HG02885 (cell line): ENCODE measurements around the gene PTPRN2.

Source experiments
- ATAC-seq: cut with Tn5 transposase; IDR thresholded peaks from one replicate; pipeline ENCODE4 v1.9.1; 2021; ENCODE audit warnings: mild to moderate bottlenecking; ENCODE audit not compliant: unreplicated experiment, poor library complexity

Gene PTPRN2

DNA sequence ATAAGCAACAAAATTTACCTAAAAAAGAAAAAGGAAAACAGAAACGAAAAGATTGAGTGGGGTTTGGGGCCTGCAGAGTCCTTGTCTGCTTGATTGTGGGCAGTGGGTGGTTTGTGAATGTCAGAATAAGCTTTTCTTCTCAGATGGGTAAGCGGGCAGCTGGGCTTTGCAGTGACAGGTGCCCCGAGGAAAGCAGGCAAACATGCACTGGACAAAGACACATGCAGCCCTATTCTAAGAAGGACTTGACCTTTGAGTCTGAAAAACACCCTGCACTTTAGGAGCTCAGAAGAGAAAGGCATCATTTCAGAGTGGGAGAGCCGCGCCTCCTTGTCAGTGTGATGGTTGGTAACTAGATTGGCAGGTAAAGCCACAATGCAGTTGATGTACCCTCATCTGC, 562.7 kb downstream of the PTPRN2 start:
- no peak for ATAC-seq

DNA sequence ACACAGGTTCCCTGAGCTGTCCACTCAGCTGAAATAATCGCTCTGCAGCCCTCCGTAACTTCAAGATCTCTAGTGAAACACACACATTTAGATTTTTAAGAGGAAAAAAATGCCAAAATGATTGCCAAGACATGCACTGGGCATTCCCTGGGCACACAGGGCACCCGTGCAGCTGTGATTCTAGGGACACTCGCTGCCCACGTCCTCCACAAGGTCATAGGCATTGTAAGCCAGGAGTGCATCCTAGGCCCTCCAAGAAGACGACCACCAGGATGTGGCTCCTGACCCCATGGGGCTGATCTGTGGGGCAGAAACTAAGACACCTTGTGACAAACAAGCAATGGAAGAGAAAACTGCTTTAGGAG, 563.3 kb downstream of the PTPRN2 start:
- no peak for ATAC-seq

DNA sequence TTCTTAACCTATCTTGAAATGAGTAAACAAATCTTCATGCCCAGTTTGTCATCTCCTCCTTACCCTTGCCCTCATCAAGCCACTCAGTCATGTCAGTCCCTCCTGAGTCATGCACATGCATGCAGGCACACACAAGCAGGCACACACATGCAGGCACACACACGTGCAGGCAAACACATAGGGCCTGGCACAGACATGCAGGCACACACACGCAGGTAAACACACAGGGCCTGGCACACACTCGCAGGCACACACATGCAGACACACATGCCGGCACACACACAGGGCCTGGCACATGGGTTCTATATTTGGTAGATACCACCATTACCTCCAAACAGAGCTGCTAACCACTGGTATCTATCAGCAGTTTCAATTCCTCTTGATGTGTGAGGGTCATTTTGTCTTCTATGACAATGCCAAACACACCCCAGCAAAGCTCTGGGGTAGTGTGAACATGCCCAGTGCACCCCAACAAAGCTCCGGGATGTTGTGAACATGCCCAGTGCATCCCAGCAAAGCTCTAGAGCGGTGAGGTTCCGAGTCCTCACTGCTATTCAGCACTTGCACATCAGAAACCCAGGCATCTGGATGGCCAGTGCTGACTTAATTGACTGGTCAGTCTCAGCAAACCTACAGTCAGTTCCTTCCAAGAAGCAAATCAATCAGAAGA, 563.8 kb downstream of the PTPRN2 start:
- ATAC-seq: no peak

DNA sequence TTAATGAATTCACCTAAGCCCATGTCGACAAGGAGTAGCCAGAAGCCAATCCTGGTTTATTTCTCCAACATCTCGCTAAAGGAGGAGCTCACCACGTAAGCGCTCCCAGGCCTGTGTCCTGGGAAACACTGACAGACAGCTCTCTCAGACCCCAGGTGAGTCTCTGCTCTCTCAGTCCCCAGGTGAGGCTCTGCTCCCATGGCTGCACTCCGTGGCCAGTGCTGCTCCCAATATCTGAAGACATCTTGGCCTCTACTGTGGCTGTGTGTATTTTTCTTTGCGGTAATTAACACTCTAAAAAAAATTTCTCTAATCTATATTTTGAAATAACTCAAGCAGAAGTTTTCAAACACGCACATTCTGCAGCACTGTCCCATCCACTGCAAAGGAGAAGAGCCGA, 564.5 kb downstream of the PTPRN2 start:
- ATAC-seq: no peak

DNA sequence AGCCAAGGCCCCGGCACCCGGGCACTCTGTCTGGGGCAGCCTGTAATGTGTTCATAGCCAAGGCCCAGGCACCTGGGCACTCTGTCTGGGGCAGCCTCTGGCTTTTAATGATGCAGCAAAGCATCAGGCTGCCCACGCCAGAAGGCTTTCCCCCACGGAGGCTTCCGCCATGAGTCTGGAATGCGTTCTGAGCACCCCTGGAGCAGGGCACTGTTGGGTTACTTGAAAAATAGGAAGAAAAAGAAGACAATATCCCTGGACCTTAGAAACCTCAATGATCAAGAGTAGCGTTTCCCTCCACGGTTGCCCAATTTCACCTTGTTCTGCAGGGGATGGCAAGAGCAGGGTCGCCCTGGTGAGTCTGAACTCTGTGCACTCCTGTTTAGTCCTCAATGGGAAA, 565.0 kb downstream of the PTPRN2 start:
- ATAC-seq: no peak

DNA sequence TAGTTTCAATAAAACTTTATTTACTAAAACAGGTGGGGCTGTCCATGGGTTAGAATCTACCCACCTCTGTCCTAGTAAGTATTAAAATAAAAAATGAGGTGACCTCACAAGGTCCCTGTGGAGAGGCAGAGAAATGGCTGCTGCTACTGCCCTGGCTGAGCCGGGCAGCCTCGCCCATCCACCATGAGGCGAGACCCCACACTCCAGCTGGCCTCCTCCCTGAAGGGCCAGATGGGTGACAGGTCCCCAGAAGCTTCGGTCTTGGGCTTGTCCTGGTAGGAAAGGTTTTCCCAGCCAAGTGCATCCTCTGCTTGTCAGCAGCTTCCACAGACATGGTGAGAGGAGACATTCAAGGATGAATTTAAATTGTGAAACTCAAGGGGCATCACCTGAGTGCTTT, 565.8 kb downstream of the PTPRN2 start:
- no peak for ATAC-seq

DNA sequence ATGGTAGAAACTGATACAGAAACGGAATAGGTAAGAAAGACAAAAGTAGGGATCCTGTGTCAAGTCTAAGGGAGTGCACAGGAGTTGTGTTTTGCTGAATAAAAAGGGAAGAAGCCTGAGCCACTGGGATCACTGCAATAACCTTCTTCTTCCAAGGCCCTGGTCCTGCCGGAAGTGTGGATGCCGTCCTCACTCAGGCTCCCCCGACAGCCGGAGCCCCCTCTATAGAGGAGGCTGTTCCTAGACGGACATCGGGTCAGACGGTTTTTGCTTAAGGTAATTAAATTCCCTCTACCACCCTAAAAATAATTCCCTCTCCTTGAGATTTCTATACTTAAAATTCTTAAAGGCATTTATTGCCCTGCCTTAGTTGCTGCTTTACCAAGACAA, 566.9 kb downstream of the PTPRN2 start:
- no peak for ATAC-seq

DNA sequence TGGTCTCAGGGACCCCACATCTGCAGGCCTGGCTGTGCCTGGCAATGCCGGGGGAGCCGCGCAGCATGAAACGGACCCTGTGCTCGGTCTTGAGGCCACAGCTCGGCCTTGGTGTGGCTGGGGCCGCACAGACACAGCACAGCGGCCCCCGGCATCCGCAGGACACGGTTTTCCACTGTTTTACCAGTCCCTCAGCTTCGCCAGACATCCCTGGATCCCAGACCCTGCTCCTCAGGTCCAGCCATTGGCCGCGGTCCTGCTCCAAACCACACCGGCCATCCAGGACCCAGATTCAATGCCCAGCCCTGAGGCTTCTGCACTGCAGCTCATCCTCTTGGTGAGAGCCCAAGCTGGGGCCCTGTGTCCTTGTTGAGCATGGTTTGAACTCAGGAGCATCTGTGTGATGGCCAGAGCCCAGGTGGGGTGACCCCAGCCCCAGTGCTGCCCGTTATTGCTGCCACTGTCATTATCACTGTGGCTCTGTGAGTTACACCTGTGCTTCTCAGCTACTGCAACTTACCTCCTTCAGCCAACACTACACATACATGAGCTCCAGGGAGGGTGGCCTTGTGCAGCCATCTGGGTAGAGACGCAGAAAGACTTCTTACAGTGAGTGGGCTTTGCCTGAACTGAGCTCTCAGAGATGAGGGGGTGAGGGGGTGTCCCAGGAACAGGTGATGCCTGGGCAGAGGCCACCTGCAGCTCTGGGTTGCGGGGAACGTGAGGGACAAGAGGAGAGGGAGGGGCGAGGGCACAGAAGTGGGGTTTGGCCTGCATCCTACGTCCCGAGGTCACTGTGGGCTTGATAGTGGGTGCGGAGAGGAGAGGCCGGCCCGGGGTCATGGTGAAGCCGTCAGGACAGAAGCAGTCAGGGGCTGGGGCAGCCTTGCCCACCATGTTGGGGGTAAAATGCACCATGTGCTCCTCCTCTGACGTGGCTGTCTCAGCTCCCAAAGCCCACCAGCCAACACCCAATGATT, 567.6 kb downstream of the PTPRN2 start:
- no peak for ATAC-seq

DNA sequence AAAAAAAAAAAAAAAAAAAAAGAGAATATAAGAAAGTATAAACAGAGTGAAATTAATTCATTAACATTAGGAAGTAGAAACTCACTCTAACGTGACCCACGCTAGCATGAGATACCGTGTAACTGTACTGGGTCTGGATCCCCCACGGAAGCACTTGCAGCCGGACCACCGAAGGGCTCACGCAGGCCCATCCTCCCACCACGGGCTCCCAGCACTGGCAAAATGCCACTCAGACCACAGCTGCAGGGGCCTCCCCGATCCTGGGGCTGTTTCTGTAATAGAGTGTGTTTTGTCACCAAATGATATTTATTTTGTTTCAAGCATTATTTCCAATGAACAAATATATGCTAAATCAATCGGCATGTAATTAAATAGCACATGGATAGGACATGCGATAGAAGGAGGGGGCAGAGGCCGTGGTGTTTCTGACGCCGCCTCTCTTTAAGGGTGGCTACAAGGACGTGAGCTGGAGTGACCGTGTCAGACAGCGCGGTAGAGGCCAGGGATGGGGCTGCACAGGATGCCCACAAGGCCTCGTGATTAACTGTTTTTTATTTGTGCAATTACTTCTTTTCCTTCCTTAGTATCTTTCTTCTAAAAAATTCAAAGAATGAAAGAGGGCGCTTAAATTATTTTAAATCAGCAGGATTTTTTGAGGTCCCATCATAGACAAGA, 568.5 kb downstream of the PTPRN2 start:
- ATAC-seq: no peak

DNA sequence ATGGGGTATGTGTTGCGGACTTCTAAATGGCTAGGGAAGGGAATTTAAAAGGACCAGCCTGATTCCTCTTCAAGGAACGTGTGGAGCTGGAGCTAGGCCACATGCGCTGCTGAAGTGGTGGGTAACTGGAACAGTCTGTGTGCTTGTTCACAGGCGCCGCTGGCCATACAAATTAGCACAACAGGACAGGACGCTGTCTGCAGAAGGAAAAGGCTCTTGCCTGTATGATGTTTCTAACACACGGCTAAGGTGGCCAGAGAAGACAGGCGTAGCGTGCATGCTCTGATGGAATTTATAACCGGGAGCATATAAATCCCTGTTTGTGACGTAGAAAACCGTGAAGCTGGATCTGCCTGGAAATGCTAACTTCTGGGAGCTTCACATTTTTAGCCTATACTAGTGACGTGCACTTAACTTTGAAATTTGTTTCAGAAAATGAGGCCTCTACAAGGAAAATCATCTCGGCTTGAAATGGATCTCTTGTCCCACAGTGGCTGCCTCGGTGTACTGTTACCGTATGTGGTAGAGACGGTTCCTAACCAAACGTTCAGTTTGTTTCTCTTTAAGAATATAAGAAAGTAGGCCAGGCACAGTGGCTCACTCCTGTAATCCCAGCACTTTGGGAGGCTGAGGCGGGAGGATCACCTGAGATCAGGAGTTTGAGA, 569.4 kb downstream of the PTPRN2 start:
- ATAC-seq: no peak

DNA sequence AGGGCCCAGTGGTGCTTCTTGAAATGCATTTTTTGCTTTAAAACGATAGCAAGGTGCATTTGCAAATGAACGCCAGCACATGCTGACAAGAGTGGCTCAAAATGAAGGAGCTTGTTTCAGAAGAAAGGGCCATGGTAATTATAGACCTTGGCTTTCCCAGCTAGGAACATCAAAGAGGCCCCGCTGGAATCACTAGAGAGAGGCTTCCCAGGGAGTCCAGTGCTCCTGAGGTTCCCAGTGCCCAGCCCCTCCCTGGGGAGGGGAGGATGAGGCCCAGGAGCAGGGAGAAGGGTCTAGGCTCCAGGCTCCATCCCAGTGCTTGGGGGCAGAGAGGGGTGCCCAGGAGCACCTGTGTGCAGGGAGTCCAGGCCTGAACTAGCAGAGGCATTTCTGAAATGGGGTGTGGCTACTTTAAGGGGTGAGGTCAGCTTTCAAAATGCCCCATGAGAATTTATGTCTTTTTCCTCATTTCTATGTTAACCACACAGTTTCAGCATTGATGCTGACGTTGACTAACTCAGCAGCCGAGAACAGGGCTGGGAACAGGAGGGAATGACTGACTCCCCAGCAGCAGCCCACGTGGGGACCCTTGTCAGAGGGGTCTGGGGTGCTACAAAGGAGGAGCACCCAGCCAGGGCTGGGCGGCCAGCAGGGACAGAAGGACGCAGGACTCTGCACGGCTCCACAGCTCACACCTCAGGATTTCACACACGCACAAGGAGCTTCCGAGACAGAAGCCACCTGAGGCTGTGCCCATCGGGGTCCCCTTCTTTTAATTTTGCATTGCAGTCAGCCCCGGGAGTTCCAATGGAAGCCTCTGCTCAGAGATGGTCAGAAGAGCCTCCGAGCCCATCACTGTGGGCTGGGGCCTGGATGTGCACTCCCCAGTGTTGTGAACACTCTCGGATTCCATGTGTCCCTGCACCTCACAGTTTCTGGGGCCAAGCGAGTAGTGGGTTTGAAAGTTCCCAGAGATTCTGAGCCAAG, 570.2 kb downstream of the PTPRN2 start:
- no peak for ATAC-seq

DNA sequence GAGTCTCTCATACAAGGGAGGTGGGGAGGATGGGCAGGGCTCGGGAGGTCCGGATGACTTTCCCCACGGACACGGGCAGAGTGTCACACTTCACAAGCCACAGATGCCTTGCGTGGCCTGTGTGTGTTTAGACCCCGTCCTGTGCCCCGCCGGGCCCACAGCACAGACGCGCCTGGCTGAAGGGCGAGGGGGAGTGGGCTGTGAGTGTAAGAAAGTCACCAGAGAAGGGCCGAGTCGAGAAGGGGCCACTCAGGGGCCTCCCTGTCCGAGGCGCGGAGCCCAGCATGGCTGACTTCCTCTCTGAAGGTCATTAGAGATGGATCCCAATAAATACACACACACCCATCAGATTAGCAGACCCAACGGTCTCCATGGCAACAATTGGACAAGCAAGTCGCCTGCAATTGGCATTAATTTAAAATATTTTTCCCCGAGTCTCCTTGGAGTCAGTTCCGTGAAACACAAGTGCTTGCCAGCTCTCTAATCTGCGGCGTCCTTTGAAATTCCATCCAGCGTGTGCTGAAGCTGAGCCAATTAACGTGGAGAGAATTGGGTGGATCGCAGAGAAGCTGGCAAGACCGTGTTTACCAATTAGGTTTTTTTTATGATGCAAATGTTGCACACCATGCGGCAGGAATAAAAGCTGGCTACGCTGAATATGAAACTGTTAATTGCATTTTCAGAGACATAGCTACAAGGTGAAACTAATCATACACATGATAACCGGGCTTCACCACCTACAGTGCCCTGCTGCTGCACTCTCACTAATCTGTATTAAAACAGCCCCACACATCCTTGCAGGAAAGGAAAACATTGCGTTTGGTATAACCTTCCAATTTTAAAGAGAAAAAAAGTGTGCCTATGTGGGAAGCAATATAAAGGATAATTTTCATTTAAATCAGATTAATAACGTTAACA, 571.2 kb downstream of the PTPRN2 start:
- ATAC-seq: no peak

DNA sequence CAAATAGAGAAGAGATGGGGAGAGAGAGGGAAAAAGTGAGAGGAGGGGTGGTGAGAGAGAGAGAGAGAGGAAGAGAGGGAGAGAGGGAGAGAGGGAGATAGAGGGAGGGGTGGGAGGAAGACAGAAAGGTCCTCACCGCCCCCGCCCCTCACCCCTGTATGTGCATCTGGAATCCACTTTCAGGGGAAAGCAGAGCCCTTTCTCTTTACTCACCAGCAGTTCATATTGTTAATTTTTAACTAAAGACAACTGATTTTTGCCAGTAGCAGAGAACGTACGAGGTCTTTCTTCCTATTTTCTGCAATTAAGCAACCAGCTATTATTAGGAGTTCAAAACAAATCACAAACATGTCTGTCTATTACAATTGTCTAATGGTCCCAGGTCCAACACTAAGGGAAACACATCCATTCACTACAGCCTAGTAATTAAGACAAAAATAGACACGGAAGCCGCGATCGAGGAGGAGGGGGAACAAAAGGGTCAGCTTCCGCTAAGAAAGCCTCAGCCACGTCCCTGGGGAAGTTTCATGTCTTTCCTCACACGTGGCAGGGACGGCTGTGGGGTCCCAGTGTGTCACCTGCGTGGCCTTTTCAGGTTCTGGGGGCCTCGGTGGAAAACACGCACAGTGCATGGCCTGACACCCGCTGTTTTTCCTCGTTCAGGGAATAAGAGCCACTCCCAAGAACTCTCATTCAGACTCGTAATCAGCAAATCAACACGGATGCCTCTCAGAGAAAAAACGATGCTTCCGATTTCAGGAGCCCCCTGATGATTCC, 572.0 kb downstream of the PTPRN2 start:
- no peak for ATAC-seq

DNA sequence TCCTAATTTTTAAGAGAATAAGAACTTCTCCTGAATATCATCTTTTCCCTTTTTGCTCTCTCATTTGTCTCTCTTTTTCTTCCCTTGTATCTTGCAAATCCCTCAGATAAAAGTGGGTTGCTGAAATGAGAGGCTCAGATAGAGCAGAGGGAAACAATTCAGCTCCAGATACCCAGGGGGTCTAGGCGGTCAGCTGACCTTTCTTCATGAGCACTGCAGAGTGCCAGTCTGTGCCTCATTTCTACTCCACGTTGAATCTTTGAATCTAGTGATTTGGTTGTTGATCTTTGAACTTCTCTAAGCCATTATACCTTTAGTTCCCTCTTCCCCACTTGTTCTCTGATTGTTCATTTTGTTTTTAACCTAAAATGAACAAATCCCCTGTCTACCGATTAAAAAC, 572.6 kb downstream of the PTPRN2 start:
- no peak for ATAC-seq

DNA sequence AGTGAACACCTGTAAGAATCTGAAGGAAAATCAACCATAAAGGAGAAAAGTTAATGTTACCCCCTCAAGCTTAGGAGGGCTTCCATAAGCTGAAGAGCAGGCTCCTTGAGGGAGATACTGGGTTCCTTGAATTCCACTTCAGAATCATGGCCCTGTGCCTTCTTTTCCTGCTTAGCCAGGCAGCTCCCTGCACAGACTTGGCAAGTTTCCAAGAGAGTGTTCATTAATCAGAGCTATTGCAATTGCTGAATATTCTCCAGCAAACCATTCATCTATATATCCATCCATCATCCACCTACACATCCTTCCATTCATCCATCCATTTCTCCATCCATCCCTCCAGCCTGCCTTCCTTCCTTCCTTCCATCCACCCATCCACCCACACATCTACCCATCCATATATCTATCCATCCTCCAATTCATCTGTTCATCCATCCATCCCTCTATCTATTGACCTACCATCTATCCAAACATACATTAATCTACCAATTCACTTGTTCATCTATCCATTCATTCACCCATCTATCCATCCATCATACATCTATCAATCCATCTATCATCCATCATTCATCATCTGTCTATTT, 574.4 kb downstream of the PTPRN2 start:
- ATAC-seq: no peak

DNA sequence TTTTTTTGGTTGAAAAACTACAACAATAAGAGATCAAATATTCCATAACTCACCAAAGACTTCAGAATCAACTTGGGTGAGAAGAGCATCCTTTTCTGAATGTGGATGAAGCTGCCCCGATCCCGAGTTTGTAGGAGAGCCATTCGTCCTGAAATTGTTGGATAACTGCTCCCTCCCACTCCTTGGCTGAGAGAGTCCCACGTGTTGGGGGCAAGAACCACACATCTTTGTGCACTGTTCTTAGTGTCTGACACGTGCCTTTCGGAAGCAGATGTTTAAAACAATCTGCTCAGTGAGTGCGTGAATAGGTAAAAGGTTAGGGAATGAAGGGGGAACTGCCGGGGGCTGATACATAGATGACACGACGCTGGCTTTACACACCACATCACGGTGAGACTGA, 575.7 kb downstream of the PTPRN2 start:
- ATAC-seq: no peak

DNA sequence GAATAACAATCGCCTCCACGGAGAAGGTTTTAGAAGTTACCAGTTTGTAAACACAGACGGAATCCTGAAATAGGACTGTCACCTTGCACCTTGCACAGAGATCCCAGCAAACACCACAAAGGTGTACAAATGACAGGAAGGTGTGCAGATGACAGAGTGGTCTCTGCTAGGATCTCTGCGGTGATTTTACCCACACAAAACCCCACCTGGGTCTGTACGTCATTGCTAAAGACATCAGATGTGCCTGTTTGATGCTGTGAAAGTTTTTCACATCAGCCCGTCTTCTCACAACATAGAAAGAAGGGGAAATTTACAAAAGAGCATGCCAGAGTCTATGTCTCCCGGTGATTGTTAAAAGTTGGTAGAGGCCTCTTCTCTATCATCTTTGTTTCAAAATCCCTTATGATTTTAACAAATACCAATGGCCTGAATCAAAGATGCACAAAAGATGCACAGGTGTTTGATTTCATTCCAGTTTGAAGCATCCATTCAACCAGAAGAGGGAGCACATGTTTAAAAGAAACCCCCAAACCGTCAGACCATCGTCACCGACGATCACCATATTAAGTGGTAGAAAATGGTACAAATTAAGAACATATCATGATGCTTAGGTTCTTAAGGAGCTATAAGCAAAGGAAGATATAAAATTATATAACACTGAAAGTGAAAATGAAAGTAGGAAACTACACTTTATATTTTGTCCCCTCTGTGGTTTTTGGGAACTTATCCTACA, 576.5 kb downstream of the PTPRN2 start:
- ATAC-seq: no peak
